Stimulated activated CD4-positive, alpha-beta T cell treated with anti-CD3 and anti-CD28 coated beads, Interleukin-4, amount 100 ng/mL, for 24 hours (primary cell): ENCODE data around the gene PDK4.
"Not testable (repeated sequence)": the region's sequence is repeated elsewhere in the genome, so short reads cannot be mapped to it uniquely, and the experiment has no call there.

ENCODE experiments used
- DNase-seq: peaks from one replicate; pipeline ENCODE4 v3.0.0-alpha.2; 2020

Gene PDK4

DNA sequence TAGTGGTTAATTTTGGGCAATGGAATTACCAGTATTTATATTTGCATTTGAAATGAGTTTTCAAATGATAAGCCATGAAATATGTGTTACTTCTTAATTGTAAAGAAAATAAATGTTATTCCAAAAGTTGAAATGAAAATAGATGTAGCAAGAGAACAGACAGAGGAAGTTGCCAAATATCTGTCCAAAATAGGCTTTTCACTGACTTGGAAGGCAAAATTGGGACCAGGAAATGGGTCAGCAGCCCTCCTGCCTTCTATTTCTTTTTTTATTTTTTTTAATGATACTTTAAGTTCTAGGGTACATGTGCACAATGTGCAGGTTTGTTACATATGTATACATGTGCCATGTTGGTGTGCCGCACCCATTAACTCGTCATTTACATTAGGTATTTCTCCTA lies 8.1 kb upstream of the PDK4 start:
- DNase-seq: not testable (repeated sequence)

DNA sequence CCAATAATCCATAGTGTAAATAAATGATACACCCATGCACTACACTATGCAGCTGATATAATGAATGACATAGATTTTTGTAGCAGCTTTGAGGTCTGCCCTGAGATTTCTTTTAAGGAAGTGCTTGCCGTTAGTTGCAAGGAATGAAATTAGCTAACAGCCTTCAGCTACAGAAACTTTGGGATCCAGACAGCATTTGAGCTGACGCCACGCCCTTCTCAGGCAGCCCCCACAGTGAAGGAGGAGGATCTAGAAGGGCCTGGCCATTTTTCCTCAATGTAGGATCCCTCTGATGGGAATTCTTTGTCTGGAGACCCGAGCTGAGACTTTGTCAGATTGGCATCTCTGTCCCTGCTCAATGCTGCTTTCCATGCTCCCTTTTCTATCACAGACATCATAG lies 6.1 kb upstream of the PDK4 start:
- DNase-seq: no peak

DNA sequence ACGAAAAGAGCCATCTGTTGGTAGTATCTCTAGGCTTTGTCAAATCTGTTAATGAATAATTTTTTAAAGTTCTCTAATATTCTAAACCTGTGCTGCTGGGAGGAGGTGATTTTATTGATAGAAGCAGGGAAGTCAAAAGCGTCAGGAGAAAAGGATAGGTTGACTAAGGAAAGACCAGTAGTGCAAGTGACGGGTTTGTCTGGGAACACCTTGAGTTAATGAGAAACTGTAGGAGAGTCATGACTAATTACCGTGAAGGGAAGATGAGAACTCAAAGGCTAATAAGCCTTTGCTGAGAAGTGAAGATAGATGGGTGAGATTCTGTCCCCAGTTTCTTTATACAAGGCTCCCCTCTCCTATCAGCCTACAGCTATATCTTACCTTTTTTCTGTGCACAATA lies 5.0 kb upstream of the PDK4 start:
- no peak for DNase-seq

DNA sequence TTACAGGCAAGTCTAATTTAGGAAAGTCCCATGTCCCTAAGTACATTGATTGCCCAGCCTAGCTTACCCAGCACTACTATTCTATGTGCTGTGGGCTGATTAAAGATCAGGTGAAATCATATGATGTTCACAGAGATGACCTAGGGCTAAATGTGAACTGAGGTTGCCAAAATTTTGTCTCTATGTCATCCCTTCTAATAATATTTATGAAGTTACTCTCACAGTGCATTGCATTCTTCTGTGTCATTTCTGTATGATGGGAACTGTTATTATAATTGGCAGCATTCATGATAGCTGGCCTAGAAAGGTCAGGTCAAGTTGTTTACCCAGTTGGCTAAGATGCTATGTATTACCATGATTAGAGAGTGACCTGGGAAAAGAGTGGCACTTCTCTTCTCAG lies 2.8 kb upstream of the PDK4 start:
- DNase-seq: no peak

DNA sequence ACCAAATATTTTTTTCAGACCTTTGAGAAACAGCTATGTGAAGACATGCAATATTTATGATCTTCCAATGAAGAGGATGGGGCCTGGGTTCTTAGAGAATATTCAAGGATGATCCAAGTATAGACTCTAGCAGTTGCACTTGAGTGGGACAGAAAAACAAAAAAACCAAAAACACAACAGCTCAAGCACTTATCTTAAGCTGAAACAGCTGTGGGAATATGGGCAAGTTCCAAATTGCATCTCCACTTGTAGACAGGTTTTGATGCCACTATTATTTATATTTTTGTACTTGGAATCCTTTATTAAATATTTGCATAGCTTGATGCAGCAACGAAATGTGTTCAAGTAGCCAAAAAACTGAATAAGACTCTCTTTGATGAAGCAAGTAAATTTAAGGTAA lies 2.2 kb upstream of the PDK4 start:
- no peak for DNase-seq

DNA sequence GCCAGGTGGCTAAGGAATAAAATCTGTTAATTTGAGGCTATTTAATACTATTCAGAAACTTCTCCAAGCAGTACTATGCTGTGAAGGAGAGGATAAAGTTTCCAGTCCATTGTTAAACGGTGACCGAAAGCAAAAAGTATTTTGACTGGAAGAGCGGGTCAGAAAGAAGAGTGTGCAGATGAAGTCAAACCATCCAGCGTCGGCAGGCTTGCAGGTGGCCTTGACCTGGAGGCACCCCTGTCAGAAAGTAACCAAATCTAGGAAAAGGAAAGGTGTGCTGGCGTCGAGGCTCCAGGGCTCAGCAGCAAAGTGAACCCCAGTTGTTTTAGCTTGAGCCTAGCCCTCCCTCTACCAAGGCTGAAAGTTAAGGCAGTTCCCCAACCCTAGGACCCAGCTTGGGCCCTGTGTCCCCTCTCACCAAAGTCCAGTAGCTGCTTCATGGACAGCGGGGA lies 544 bp downstream of the PDK4 start:
- DNase-seq: no peak

DNA sequence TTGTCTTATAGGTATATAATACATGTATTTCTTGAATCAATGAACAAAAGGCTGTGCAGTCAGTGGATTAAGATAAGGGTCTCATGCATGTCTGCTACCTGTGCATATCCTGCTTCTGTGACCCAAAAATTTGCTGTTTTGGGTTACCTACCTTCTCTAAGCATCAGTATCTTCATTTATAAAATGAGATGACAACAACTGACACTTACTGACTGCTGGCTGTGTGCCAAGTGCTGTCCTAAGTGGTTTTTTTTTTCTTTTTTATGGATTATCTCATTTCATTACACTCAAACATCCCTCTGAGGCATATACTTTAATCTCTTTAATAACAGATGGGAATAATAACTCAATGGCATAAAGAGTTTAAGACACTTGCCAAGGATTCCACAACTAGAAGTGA lies 2.1 kb downstream of the PDK4 start:
- DNase-seq: no peak

DNA sequence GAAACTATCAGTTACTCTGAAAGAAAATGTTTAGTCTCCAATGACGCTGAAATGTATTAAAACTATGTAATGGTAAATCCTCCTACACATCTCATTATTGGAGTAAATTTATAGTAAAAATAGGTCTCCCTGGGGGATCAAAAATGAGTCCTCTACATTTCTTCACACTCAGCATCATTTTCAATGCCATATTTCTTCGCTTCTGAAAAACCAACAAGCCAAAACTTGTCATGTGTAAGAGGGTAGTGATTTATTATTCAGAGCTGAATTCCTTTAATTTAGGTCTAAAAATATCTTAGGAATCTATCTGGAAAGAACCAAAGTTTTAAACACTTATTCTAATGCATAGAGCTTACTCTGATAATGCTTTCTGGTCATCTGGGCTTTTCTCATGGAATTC lies 3.0 kb downstream of the PDK4 start:
- DNase-seq: no peak

DNA sequence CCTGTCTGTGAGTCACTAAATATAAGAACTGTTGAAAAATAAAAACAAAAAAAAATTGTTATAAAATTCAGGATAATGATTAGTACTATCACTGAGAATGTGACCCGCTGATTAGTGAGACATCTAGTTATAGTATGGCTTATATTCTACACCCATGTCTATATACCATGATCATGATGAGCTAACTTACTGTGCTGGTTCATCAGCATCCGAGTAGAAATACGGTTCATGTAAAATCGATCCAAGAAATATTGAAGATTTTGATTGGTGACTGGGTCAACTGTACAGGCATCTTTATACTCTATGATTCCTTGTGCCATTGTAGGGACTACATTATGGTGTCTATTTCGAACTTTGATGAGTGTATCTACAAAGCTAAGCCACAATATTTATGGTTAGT lies 3.7 kb downstream of the PDK4 start:
- DNase-seq: no peak

DNA sequence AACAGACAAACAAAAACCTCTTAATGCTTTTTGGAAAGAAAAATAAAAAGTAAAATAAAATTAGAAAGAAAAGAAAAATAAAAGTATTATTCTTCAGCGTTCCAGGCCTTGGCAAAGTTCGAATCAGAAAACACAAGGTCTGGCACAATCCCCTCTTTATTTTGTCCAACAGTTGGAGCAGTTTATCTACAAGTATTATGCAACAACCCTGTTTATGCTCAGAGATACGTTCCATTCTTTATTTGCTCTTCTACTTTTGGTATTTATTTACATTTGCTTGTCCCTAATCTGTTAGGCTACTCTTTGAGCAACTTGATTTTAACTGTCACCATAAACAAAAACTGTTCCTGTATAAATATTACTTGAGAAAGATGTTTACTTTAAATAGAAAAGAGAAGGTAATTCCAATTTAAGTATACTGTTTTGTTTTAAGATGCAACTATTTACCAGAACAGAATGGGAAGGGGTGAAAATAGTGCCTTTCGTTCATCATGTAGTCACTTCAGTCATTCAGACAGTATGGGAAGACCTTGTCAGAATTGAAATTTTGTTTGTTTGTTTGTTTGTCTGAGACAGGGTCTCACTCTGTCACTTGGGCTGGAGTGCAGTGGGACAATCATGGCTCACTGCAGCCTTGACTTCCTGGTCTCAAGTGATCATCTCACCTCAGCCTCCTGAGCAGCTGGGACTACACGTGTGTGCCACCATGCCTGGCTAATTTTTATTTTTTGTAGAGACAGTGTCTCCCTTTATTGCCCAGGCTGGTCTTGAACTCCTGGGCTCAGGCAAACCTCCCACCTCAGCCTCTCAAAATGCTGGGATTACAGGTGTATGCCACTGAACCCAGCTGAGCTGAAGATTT lies 5.7 kb downstream of the PDK4 start:
- no peak for DNase-seq

DNA sequence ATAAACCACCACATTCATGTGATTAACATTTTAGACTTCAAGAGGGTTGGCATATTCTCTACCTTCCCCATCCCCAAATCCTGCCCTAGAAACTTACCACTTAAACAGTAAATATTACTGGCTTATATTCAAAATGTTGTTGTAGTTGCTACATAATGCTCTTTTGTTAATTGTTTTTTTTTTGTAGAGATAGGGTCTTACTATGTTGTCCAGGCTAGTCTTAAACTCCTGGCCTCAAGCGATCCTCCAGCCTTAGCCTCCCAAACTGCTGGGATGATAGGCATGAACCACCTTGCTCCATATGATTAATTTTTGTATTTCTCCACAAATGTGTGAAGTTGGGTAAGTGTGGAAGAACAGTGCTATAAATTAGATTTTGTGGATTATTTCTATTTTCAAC lies 6.5 kb downstream of the PDK4 start:
- DNase-seq: no peak

DNA sequence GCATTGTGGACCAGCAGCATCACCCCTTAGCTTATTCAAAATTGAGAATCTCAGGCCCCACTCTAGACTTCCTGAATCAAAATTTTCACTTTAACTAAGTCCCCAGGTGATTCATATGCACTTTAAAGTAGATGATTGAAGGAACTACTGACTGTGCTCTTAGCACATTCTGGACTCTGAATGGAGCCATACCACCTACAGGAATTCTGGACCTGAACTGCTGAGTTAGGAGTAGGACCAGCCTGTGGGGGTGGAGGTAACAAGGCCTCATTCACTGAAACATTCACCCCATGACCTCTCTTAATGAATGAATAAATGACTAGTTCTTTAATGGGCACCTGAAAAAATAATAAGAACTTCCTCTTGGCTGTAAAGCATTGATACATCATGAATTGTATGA lies 7.3 kb downstream of the PDK4 start:
- DNase-seq: no peak

DNA sequence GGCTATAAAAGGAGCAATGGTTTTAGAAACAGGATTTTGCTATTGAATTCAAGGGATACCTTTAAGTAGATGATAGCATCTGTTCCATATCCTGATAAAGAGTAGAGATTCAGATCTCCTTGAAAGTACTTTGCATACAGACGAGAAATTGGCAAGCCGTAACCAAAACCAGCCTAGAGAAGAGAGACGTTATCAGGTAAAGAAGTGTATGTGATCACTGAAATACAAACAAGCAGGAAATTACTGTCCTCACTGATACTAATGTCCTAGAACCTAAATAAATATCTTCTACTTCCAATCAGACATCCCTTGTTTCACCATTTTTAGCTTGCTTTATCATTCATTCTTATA lies 9.4 kb downstream of the PDK4 start:
- no peak for DNase-seq

DNA sequence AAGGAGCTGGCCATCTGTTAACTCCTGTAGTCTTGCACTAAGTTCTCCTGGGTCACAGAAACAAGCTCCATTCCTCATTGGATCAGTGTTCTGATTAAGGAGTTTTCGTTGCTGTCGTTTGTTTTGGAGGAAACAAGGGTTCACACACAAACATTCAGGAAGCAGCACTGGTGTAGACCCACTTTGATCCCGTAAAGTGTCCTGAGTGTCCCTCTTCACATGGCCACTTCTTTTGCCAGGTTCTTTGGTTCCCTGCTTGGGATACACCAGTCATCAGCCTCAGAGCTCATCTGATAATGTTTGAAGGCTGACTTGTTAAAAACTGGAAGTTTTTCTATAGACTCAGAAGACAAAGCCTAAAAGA lies 10.9 kb downstream of the PDK4 start:
- DNase-seq: no peak

DNA sequence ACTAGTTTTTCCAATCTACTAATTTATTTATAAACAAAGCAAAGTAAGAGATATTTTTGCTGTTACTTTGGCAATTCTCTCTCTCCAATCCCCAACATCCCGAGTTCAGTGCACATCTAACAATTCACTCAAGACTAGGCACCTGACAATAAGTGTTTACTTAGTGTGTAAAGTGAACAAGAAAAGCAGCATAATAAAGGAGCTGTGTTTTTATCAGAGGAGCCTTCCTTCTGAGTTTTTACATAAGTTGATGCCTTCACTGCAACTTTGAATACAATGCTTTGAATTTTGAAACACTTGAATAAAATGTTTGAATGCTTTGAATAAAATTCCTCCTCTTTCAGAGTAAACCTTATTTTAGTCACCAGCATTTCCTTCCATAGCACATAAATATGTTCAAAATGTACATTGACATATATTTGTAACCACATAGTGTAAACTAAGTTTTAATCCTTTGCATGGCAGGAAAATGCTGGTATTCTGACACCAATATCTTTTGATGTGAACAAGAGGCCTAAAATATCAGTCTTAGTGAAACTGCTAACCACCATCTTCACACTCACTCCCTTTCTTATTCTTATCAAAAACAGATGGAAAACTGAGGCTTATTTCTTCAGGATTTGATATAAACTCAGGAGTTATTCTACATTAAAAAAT lies 11.4 kb downstream of the PDK4 start:
- DNase-seq: no peak

DNA sequence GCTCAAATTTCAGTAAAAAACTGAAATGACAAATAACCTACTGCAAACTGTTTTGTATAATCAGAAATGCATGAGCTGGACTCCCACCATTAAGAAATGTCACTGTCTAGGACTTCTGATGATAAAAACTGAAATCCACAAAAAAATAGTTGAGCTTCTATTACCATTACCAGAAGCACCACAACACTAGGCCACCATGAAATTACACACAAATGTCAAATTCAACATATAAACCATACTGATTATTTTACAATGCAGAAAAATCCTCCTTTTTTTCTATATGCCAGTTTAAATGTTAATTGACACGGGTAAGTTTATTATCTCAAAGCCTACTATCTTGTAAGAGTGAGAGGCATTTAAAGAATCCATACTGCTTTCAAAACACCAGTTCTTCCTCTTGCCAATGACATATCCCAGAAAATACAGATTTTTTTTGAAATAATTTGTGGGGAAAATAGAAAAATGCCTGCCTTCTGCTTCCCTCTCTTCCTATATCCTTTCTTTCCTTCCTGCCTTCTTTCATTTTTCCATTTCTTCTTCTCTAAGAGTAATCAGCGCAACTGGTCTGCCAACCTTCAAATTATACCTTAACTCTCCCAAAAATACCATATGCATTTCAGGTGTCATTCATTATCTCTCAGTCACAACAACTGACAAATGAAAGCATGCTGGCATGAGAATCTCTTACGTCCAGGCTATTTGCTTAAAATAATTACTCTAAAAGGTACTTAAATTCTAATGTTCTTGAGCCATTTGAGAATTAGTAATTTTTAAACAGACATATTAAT lies 12.3 kb downstream of the PDK4 start:
- no peak for DNase-seq

DNA sequence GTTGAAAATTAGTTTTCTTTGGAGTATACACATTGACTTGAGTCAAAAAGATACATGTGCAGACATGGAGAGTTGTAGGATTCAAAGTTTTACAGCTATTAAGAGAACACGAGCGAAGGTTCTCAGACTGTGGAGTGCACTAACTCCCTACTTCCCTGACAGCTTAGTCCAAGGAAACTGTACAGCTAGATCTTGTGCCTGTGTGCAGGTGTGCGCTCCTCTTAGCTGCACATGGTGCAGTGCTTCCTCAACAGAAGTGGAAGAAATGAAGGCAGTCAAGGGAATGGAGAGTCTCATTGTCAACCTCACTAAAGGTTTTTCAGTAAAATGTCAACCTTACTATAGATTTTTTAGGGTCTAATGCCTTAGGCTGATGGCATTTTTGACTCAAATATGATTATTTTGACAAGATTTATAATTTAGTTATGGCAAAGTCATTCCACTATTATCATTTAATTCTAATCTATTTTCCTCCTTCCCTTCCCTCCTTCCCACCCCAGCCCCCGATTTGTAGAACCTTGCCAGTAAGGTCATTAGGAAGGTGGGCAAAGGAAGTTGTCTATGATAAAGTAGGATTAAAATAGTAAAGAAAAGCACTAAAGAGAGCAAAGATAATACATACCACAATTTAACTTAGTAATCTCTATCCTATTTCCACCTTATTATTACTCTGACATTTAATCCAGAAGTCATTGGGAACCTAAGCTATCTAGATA lies 13.6 kb downstream of the PDK4 start:
- no peak for DNase-seq

DNA sequence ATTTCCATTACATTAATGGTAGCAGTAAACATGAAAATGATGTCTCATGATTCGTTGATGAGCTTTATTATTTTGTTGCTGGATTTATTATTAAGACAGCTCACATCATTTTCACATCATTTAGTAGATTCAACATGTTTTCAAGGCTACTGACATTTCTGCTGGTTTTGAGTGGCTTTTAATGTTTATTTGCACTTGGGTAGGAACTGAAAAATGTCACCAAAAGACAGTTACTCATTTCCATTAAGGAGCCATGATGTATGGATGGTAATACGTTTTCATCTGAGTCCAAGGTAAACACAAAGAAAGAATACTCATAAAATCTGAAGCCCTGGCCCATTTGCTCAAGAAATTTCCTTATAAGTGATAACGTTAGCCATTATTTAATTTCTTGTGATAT lies 14.8 kb downstream of the PDK4 start:
- no peak for DNase-seq

DNA sequence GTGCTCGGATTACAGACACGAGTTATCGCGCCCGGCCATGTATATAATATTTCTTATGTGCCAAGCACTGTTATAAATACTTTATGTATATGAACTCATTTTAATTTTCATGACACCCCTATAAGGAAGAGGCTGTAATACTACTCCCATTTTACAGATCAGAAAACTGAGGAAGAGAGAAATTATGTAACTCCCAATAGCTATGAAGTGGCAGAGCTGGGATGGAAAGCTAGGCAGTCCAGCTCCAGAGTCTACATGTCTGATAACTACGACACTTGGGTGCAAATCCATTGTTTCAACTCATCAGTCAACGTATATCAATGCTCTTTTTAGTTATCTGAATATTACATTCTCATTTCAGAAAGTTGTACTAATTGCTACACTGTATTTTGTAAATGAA lies 17.0 kb downstream of the PDK4 start:
- DNase-seq: no peak

DNA sequence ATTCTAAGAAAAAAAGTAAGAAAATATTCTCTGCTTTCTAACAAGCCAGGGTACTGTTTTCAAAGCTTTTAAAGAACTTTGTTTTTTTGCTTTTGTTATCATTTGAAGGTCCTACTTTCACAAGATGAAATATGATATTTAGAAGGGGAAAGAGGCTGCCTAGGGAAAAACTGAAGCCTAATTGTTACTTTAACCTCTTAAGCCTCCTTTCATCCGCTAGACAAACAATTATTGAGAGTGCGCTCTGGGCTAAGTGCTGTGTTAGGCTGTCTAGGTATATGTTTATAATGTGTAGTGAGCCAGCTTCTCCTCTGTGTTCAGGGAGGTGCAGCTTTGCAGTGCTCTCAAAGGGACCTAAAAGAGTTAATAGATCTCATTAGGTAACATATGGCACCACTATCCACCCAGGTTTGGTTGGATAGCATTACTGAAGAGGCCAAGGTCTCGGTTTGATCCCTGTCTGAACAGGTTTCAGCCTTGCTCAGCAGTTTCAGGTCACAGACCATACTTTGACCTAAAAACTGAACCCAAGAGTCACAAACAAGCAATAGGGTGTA lies 17.9 kb downstream of the PDK4 start:
- no peak for DNase-seq

DNA sequence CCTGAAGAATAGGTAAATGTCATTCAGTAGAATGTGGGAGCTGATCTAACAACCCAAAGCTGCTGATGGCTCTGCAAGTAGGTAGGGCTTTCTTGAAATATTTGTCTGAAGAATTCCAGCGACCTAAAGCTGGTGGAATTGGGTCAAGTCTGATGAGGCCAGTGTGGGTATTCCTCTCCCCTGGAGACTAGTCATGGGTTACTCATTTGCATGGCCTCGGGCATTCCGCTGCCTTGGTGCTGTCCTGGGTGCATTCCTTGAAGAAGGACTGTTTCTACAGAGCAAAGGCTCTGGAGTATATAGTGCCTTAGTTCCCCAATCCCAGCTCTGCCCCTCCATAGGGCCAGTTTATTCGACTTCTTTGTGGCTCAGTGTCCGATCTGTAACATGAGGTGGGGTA lies 19.2 kb downstream of the PDK4 start:
- no peak for DNase-seq

DNA sequence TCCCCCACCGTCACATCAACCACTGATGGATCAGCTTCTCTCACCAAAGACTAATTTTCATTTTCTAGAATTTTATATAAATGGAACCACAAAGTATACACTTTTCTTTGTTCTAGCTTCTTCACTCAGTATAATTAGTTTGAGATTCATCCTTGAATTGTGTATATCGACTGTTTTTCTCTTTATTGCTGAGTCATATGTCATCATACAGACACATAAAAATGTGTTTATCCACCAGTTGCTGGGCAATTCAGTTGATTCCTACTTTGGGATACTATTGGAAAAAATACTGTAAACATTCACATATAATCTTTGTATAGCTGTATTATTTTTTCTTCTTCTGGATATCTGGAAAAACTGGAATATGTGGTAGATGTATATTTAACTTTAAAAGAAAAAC lies 26.6 kb downstream of the PDK4 start:
- DNase-seq: no peak

DNA sequence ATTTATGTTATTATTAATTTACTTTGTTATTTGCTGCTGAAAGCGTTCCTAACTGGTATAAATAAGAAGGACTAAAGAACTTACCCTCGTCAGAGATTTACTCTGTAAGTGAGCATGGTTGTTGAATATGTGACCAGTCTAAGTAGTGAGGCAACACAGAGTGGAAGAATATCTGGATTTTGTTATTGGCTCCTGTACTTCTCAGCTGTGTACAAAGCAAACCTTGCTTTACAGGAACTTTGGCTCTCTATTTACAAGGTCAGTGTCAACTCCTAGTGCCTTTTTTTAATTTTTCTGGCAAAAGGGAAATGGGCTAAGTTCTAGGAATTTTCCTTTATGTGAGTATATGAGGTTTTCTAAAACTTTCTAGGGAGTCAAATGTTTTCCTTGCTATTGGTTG lies 35.6 kb downstream of the PDK4 start:
- no peak for DNase-seq
